ENCODE data around the gene MSRB3. TPM values are rescaled to one million over a fixed set of nuclear protein-coding genes. Genes with fewer than 3 reads are reported as not detected.

MSRB3 gene
- total RNA-seq, 1 donor from 2014 or later, result not detected

DNA sequence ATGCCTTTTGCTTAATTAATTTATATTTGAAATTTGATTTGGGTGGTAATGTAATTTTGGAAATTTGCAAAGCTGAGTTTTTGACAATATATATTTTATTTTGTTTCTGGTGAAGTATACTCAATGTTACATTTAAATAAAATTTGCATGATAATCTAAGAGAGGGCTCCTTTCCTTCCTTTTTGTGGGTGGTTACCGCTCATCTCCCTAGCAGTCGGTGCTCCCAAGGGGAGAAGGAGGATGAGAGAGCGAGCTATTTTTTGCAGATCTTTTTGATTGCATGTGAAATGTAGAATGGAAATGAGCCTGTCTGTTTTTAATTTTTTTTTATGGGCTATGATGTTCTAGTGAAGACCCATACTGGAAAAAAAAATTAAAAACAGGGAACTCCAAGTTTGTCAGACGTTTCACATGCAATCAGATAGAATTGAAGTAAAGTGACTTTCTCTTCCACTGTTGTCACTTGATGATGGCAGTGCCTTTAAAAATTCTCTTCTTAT, 39.8 kb downstream of the MSRB3 start:
- ChIA-PET CTCF (no interaction called here), POLR2A (no interaction called here)
- H3K4me3 Mint-ChIP-seq, result no peak overlapping the region
- H3K27ac Mint-ChIP-seq, result no peak overlapping the region
- DNase-seq (no peak), ATAC-seq (ENCODE audit: low read depth) (no peak)
- H3K36me3 Mint-ChIP-seq (ENCODE audit: low read depth), result no peaks in the 10 kb centered on the region
- peaks cover 3% of the 10 kb centered on the region for H3K27me3 Mint-ChIP-seq
- no peaks in the 10 kb centered on the region for H3K9me3 Mint-ChIP-seq
- no peaks in the 10 kb centered on the region for H3K4me1 Mint-ChIP-seq
- intact Hi-C loops (cut with micrococcal nuclease), result no loop called here
- TF ChIP-seq, protein P1, sequence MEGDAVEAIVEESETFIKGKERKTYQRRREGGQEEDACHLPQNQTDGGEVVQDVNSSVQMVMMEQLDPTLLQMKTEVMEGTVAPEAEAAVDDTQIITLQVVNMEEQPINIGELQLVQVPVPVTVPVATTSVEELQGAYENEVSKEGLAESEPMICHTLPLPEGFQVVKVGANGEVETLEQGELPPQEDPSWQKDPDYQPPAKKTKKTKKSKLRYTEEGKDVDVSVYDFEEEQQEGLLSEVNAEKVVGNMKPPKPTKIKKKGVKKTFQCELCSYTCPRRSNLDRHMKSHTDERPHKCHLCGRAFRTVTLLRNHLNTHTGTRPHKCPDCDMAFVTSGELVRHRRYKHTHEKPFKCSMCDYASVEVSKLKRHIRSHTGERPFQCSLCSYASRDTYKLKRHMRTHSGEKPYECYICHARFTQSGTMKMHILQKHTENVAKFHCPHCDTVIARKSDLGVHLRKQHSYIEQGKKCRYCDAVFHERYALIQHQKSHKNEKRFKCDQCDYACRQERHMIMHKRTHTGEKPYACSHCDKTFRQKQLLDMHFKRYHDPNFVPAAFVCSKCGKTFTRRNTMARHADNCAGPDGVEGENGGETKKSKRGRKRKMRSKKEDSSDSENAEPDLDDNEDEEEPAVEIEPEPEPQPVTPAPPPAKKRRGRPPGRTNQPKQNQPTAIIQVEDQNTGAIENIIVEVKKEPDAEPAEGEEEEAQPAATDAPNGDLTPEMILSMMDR (IDR thresholded peaks at IDR 0.05), result no peak

DNA sequence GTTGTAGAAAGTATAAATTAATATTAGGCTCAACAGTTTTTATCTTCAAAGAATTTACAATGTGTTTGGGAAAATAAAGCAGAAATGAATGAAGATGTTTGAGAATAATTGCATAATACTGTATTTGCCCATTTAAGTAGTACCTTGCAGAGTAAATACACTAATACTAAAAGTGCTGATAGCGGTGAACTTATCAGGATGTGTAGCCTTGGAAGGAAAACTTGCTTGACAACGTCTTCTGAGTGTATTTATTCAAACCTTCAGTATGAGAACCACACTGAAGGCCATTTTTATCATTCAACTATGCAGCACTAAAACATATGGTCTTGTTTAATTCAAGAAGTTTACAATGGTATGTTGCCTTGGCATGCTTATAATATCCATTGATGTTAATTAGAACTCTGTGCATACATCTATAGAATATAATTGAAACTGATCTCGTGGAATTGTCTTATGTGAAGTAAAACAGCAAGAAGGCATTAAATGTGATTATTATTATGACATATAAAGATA, 41.3 kb downstream of the MSRB3 start:
- ATAC-seq (ENCODE audit: low read depth) (no peak), DNase-seq (no peak)
- CTCF ChIA-PET, result no interaction called here
- intact Hi-C loops (cut with micrococcal nuclease), result no loop called here
- Mint-ChIP-seq H3K4me1 (no peaks in the 10 kb centered on the region), H3K36me3 (ENCODE audit: low read depth) (no peaks in the 10 kb centered on the region), H3K9me3 (no peaks in the 10 kb centered on the region), H3K4me3 (no peak overlapping the region), H3K27ac (no peak overlapping the region), H3K27me3 (peaks cover 3% of the 10 kb centered on the region)
- TF ChIP-seq, protein P1 (IDR thresholded peaks at IDR 0.05), result no peak
- POLR2A ChIA-PET, result no interaction called here

DNA sequence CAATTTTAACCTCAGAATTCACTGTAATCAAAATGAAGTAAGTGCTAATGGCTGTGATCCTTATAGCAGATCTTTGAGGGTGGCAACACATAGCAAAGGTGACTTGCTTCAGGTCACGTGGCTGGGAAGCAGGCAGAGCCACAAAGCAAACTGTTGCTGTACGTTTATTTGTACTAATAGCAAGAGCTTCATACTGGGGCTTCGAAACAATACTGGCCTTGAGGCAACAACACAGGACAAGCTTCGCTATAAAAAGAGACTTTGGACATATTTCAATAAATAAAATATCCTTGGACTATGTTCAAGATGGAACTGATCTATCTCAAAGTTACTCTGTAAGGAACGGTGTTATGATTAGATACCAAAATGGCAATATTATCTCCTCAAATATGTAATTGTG, 44.6 kb downstream of the MSRB3 start:
- ChIA-PET POLR2A (no interaction called here), CTCF (no interaction called here)
- Mint-ChIP-seq H3K4me1 (no peaks in the 10 kb centered on the region), H3K4me3 (no peak overlapping the region), H3K27me3 (peaks cover 4% of the 10 kb centered on the region), H3K9me3 (no peaks in the 10 kb centered on the region), H3K36me3 (ENCODE audit: low read depth) (no peaks in the 10 kb centered on the region), H3K27ac (no peak overlapping the region)
- TF ChIP-seq, protein P1 (IDR thresholded peaks at IDR 0.05), result no peak
- intact Hi-C loops (cut with micrococcal nuclease), result no loop called here
- DNase-seq (no peak), ATAC-seq (ENCODE audit: low read depth) (no peak)

- TF ChIP-seq, protein P1 (IDR thresholded peaks at IDR 0.05), result no peak
- ATAC-seq (ENCODE audit: low read depth) (no peak), DNase-seq (no peak)
- Mint-ChIP-seq H3K27ac (no peak overlapping the region), H3K9me3 (no peaks in the 10 kb centered on the region), H3K4me3 (no peak overlapping the region), H3K27me3 (peaks cover 4% of the 10 kb centered on the region), H3K36me3 (ENCODE audit: low read depth) (no peaks in the 10 kb centered on the region), H3K4me1 (no peaks in the 10 kb centered on the region)
- intact Hi-C loops (cut with micrococcal nuclease), result no loop called here
- ChIA-PET CTCF (no interaction called here), POLR2A (no interaction called here)
Observed at GRCh38 chr12:65324056-65324455, 45.6 kb downstream of the MSRB3 start.

- TF ChIP-seq, protein P1 (IDR thresholded peaks at IDR 0.05), result no peak
- Mint-ChIP-seq H3K4me3 (no peak overlapping the region), H3K27ac (no peak overlapping the region), H3K9me3 (no peaks in the 10 kb centered on the region), H3K4me1 (no peaks in the 10 kb centered on the region), H3K36me3 (ENCODE audit: low read depth) (no peaks in the 10 kb centered on the region), H3K27me3 (peaks cover 4% of the 10 kb centered on the region)
- ChIA-PET POLR2A (no interaction called here), CTCF (no interaction called here)
- ATAC-seq (ENCODE audit: low read depth) (no peak), DNase-seq (no peak)
- intact Hi-C loops (cut with micrococcal nuclease), result no loop called here
Observed at GRCh38 chr12:65324551-65324950, 46.1 kb downstream of the MSRB3 start.

Measured in activated B cell treated with CpG ODN at 0.5 μM for 24 hours (primary cell).